Liver (tissue), 2 donors: Measurements from ENCODE around the gene TBX1.
"Not testable (repeated sequence)": the region's sequence is repeated elsewhere in the genome, so short reads cannot be mapped to it uniquely, and the experiment has no call there.

ENCODE experiments used
- FOXA1 ChIP-seq: IDR thresholded peaks from 2 replicates; pipeline ENCODE4 v1.6.1; 2016; ENCODE audit warnings: antibody characterized with exemption
- GABPA ChIP-seq, 2 donors: IDR thresholded peaks in 1 of 2; conservative IDR thresholded peaks in 1 of 2; 2 replicates each; pipeline ENCODE4 v1.6.1; 2016; ENCODE audit warnings: antibody characterized with exemption in 2 of 2, mild to moderate bottlenecking in 1 of 2, moderate library complexity in 1 of 2
- SP1 ChIP-seq: IDR thresholded peaks from 2 replicates; pipeline ENCODE4 v1.6.1; 2018; ENCODE audit warnings: antibody characterized with exemption, mild to moderate bottlenecking
- YY1 ChIP-seq: IDR thresholded peaks from 2 replicates; pipeline ENCODE4 v1.6.1; 2016; ENCODE audit warnings: antibody characterized with exemption, mild to moderate bottlenecking
- donor health status: healthy.

- TF ChIP-seq FOXA1; SP1; GABPA (IDR thresholded peaks at IDR 0.05 in 1 of 2, conservative IDR thresholded peaks at IDR 0.05 in 1 of 2); YY1: not testable (repeated sequence)
Observed at GRCh38 chr22:19777192-19777591, 16.6 kb downstream of the TBX1 start.
